ENCODE measurements around the gene CLHC1. TPM values are rescaled to one million over a fixed set of nuclear protein-coding genes. Genes with fewer than 3 reads are reported as not detected.
"Not testable (repeated sequence)": the region's sequence is repeated elsewhere in the genome, so short reads cannot be mapped to it uniquely, and the experiment has no call there.

CLHC1 gene
- total RNA-seq, 2 experiments from 2014 or later: 12.4 to 32.1 TPM

DNA sequence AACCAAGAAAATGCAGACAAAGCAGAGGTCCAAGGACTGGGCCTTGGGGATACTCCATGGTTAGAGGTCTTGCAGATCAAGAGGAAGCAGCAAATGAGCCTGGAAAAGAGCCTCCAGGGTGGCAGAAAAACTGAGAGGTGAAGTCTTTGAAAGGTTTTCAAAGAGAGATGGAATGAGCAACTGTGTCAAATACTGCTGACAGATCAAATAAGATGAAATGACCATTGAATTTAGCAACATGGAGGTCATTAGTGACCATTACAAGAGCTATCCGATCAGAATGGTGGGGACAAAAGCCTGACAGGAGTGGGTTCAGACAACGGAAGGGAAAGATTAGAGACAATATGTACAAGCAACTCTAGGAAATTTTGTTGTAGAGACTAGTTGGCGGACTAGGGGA is 1.5 kb downstream of the CLHC1 start:
- Histone ChIP-seq H3K79me2 (ENCODE audit: insufficient read depth, low read depth, low read length) (peaks cover 63% of the 10 kb centered on the region), H2AFZ (ENCODE audit: low read length) (no peak overlapping the region), H3K36me3 (ENCODE audit: insufficient read depth, low read length) (peaks cover 36% of the 10 kb centered on the region), H3K4me3 (ENCODE audit: low read depth, low read length, poor library complexity, severe bottlenecking) (peak overlapping the region; percentile 94), H4K20me1 (ENCODE audit: insufficient read depth, low read length) (peaks cover 22% of the 10 kb centered on the region; the same call in 1 of the 2 replicates), H3K9me2 (ENCODE audit: insufficient read depth, low read length) (no peaks in the 10 kb centered on the region), H3K9me3 (ENCODE audit: low read length) (no peaks in the 10 kb centered on the region), H3K4me1 (ENCODE audit: insufficient read depth, low read length, poor library complexity, severe bottlenecking) (peaks cover 32% of the 10 kb centered on the region), H3K27ac (ENCODE audit: low read depth, low read length, poor library complexity, severe bottlenecking) (no peak overlapping the region), H3K4me2 (ENCODE audit: low read length) (peak overlapping the region; percentile 86)
- intact Hi-C loops (cut with micrococcal nuclease; ENCODE audit: unreplicated experiment): no loop called here
- TF ChIP-seq EZH2phosphoT487 (IDR thresholded peaks at IDR 0.05; ENCODE audit: borderline replicate concordance, low read depth, low read length): no peak
- TF ChIP-seq, protein P1, sequence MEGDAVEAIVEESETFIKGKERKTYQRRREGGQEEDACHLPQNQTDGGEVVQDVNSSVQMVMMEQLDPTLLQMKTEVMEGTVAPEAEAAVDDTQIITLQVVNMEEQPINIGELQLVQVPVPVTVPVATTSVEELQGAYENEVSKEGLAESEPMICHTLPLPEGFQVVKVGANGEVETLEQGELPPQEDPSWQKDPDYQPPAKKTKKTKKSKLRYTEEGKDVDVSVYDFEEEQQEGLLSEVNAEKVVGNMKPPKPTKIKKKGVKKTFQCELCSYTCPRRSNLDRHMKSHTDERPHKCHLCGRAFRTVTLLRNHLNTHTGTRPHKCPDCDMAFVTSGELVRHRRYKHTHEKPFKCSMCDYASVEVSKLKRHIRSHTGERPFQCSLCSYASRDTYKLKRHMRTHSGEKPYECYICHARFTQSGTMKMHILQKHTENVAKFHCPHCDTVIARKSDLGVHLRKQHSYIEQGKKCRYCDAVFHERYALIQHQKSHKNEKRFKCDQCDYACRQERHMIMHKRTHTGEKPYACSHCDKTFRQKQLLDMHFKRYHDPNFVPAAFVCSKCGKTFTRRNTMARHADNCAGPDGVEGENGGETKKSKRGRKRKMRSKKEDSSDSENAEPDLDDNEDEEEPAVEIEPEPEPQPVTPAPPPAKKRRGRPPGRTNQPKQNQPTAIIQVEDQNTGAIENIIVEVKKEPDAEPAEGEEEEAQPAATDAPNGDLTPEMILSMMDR (conservative IDR thresholded peaks at IDR 0.05; ENCODE audit: low read length): no peak
- BruUV-seq (replicated peaks): no TSS peak
- CTCF ChIA-PET (ENCODE audit: unreplicated experiment): no interaction called here
- DNase-seq (ENCODE audit: low spot score): no peak
- POLR2A ChIA-PET: no interaction called here

DNA sequence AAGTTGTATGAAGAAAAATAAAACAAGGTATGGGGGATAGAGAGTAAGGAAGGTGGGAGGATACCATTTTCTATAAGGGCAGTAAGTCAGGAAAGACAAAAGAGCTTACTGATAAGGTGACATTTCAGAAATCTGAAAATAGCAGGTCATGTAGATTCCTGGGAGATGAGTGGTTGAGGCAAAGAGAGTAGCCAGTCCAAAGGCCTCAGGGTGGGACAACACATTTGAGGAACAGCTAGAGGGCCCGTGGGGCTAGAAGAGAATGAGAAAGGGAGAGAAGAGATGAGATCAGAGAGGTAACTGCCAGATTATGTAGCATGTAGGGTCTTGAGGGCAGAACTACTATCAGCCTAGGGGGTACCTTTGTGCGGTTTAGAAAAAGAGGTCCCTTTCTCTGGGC is 2.9 kb downstream of the CLHC1 start:
- H2AFZ ChIP-seq (ENCODE audit: low read length): no peak overlapping the region
- BruUV-seq (replicated peaks): no TSS peak
- H4K20me1 ChIP-seq (ENCODE audit: insufficient read depth, low read length): peaks cover 9% of the 10 kb centered on the region; the same call in 1 of the 2 replicates
- no peak overlapping the region for H3K4me3 ChIP-seq (ENCODE audit: low read depth, low read length, poor library complexity, severe bottlenecking)
- ChIA-PET POLR2A (interaction anchor here (0.6 kb wide), 1 partner anchor 89 kb away, joined by 3 read pairs; no protein-coding TSS in a partner anchor), CTCF (ENCODE audit: unreplicated experiment) (no interaction called here)
- no peaks in the 10 kb centered on the region for H3K9me3 ChIP-seq (ENCODE audit: low read length)
- no peak for DNase-seq (ENCODE audit: low spot score)
- no peak overlapping the region for H3K4me2 ChIP-seq (ENCODE audit: low read length)
- H3K36me3 ChIP-seq (ENCODE audit: insufficient read depth, low read length): peaks cover 31% of the 10 kb centered on the region
- no peaks in the 10 kb centered on the region for H3K9me2 ChIP-seq (ENCODE audit: insufficient read depth, low read length)
- TF ChIP-seq, protein P1 (conservative IDR thresholded peaks at IDR 0.05; ENCODE audit: low read length): no peak
- no peak for TF ChIP-seq EZH2phosphoT487 (IDR thresholded peaks at IDR 0.05; ENCODE audit: borderline replicate concordance, low read depth, low read length)
- H3K27ac ChIP-seq (ENCODE audit: low read depth, low read length, poor library complexity, severe bottlenecking): no peak overlapping the region
- intact Hi-C loops (cut with micrococcal nuclease; ENCODE audit: unreplicated experiment): no loop called here
- peaks cover 19% of the 10 kb centered on the region for H3K4me1 ChIP-seq (ENCODE audit: insufficient read depth, low read length, poor library complexity, severe bottlenecking)
- H3K79me2 ChIP-seq (ENCODE audit: insufficient read depth, low read depth, low read length): peaks cover 53% of the 10 kb centered on the region

DNA sequence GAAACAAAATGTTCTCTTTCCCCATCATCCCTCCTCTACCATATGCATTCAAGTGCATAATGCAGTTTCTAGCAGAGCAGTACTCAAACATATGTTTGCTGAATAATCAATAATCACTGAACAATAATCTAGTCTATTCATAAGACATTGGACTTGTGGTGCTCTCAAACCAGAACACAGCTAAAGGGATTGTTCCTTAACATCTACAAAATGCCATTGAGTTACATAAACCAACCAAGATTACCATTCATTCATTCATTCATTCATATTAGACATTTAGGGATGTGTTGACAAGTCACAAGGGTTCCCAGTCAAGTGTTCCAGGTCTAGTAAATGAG is 3.9 kb downstream of the CLHC1 start:
- peak overlapping the region; percentile 2 for H3K27ac ChIP-seq (ENCODE audit: low read depth, low read length, poor library complexity, severe bottlenecking)
- CTCF ChIA-PET (ENCODE audit: unreplicated experiment): no interaction called here
- peaks cover 43% of the 10 kb centered on the region for H3K79me2 ChIP-seq (ENCODE audit: insufficient read depth, low read depth, low read length)
- POLR2A ChIA-PET: interaction anchor here (0.7 kb wide), 1 partner anchor 9 kb away, joined by 4 read pairs; no protein-coding TSS in a partner anchor
- DNase-seq (ENCODE audit: low spot score): no peak
- BruUV-seq (replicated peaks): TSS peak; percentile 30
- H4K20me1 ChIP-seq (ENCODE audit: insufficient read depth, low read length): no peaks in the 10 kb centered on the region; the same call in 1 of the 2 replicates
- H2AFZ ChIP-seq (ENCODE audit: low read length): peak overlapping the region; percentile 1; the same call in 1 of the 2 replicates
- H3K9me3 ChIP-seq (ENCODE audit: low read length): no peaks in the 10 kb centered on the region
- peaks cover 26% of the 10 kb centered on the region for H3K36me3 ChIP-seq (ENCODE audit: insufficient read depth, low read length)
- TF ChIP-seq EZH2phosphoT487 (IDR thresholded peaks at IDR 0.05; ENCODE audit: borderline replicate concordance, low read depth, low read length): no peak
- TF ChIP-seq, protein P1 (conservative IDR thresholded peaks at IDR 0.05; ENCODE audit: low read length): no peak
- H3K4me3 ChIP-seq (ENCODE audit: low read depth, low read length, poor library complexity, severe bottlenecking): peak overlapping the region; percentile 2
- intact Hi-C loops (cut with micrococcal nuclease; ENCODE audit: unreplicated experiment): no loop called here
- H3K9me2 ChIP-seq (ENCODE audit: insufficient read depth, low read length): no peaks in the 10 kb centered on the region
- H3K4me1 ChIP-seq (ENCODE audit: insufficient read depth, low read length, poor library complexity, severe bottlenecking): peaks cover 11% of the 10 kb centered on the region
- H3K4me2 ChIP-seq (ENCODE audit: low read length): peak overlapping the region; percentile 59

DNA sequence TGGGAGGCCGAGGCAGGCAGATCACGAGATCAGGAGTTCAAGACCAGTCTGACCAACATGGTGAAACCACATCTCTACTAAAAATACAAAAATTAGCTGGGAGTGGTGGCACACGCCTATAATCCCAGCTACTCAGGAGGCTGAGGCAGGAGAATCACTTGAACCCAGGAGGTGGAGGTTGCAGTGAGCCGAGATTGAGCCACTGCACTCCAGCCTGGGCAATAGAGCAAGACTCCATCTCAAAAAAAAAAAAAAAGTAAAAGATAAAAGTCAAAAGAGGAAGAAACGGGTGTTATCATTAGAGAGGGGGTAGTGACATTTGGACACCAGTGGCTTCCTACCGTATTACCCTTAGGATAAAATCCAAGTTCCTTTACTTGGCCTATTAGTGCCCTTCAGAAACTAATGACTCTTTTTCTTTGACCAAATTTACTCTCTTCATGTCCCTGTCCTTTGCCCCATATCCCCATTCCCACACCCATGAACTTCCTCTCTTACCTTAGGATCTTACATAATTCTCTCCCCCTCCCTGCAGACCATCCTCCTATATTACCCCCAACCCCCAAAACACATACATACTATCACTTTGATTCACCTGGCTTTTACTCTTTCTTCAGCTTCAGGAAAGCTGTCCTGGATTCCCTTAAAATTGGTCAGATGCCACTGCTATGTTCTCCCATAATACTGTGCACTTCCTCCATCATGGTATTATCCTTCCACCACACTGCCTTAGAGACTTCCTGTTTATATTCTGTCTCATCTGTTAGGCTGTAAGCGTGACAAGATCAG is 4.5 kb downstream of the CLHC1 start:
- Histone ChIP-seq H2AFZ (ENCODE audit: low read length) (peak overlapping the region; percentile 1; the same call in 1 of the 2 replicates), H3K4me2 (ENCODE audit: low read length) (peak overlapping the region; percentile 59), H3K4me1 (ENCODE audit: insufficient read depth, low read length, poor library complexity, severe bottlenecking) (peaks cover 11% of the 10 kb centered on the region), H3K4me3 (ENCODE audit: low read depth, low read length, poor library complexity, severe bottlenecking) (peak overlapping the region; percentile 2), H3K36me3 (ENCODE audit: insufficient read depth, low read length) (peaks cover 20% of the 10 kb centered on the region), H3K27ac (ENCODE audit: low read depth, low read length, poor library complexity, severe bottlenecking) (peak overlapping the region; percentile 2), H3K79me2 (ENCODE audit: insufficient read depth, low read depth, low read length) (peaks cover 37% of the 10 kb centered on the region)
- BruUV-seq (replicated peaks); H3K9me2 ChIP-seq (ENCODE audit: insufficient read depth, low read length); H3K9me3 ChIP-seq (ENCODE audit: low read length); H4K20me1 ChIP-seq (ENCODE audit: insufficient read depth, low read length); CTCF ChIA-PET (ENCODE audit: unreplicated experiment); intact Hi-C loops (cut with micrococcal nuclease; ENCODE audit: unreplicated experiment): not testable (repeated sequence)
- peak; percentile 34 for DNase-seq (ENCODE audit: low spot score)
- POLR2A ChIA-PET: interaction anchor here (1.1 kb wide), 1 partner anchor 18 kb away, joined by 3 read pairs; no protein-coding TSS in a partner anchor

Data from OCI-LY7 (cell line).